SK-N-MC (cell line): ENCODE data around the gene MCC.

Source experiments
- EZH2 ChIP-seq: fragments of 200-600 bp; sonication (generic); IDR thresholded peaks from one replicate; pipeline ENCODE4 v1.6.1; 2017; ENCODE audit warnings: antibody characterized with exemption
- POLR2AphosphoS5 ChIP-seq: IDR thresholded peaks from 2 replicates; pipeline ENCODE4 v1.6.1; 2012; ENCODE audit warnings: mild to moderate bottlenecking, low read depth, low read length, borderline replicate concordance

DNA sequence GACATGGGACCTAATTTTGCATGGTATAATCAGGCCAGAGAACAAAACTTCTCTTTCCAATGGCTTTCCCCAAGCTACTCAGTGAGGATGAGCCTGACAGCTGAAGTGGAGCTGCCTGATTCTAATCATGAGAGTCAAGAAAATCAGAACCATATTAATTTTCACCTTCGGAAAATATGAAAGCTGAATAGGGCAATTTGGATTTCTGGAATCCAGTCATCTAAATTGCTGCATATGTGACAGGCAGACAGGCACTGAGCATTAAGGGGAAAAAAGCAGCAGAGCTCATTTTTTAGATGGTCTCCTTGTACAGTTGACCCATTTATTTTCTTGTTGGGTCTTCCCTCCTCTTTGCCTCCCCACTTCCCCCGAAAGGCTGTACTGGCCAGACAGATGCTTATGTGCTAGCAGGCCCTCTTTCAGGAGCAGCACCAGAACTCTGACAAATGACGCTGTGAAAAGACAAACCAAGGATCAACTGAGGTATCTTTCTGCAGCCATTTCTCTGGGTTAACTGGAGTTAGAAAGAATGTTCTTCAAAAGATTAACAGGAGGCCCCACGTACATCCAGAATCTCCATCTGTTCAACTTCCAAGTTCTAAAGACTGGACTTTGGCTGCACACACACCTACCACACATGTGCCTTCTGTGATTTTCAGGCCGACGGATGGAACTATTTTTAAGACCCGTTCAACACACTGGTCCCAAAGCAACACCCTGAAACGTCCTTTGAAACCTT is 336.4 kb downstream of the MCC start:
- TF ChIP-seq POLR2AphosphoS5 (no peak), EZH2 (no peak)
